Duodenal mucosa (tissue), 2 donors: Measurements from ENCODE around the gene APOL4.
"Not testable (repeated sequence)": the region's sequence is repeated elsewhere in the genome, so short reads cannot be mapped to it uniquely, and the experiment has no call there.

Experiments used
- H3K27ac ChIP-seq: one replicate; pipeline ENCODE4 v1.7.0; 2013; ENCODE audit warnings: low read depth, low read length
- H3K27me3 ChIP-seq, 2 donors: one replicate each; pipeline ENCODE4 v1.7.0; 2013; ENCODE audit warnings: low read length in 2 of 2, control low read depth in 1 of 2; ENCODE audit not compliant: insufficient read depth in 2 of 2, control insufficient read depth in 1 of 2
- H3K36me3 ChIP-seq, 2 donors: one replicate each; pipeline ENCODE4 v1.7.0; 2013; ENCODE audit warnings: low read length in 2 of 2, control low read depth in 1 of 2; ENCODE audit not compliant: insufficient read depth in 2 of 2, control insufficient read depth in 1 of 2
- H3K4me1 ChIP-seq, 2 donors: one replicate each; pipeline ENCODE4 v1.7.0; 2013; ENCODE audit warnings: low read length in 2 of 2, control low read depth in 1 of 2; ENCODE audit not compliant: insufficient read depth in 2 of 2, control insufficient read depth in 1 of 2
- H3K4me3 ChIP-seq, 2 donors: one replicate each; pipeline ENCODE4 v1.7.0; 2013; ENCODE audit warnings: low read length in 2 of 2, low read depth in 1 of 2
- H3K9ac ChIP-seq, 2 donors: one replicate each; pipeline ENCODE4 v1.7.0; 2013; ENCODE audit warnings: low read length in 2 of 2, low read depth in 1 of 2
- H3K9me3 ChIP-seq, 2 donors: one replicate each; pipeline ENCODE4 v1.7.0; 2013; ENCODE audit warnings: low read length in 2 of 2, control low read depth in 1 of 2; ENCODE audit not compliant: control insufficient read depth in 1 of 2

APOL4 gene

GRCh38 chr22:36160499-36160942, 41.1 kb downstream of the APOL4 start, which contains the start of gene APOL3:
Gene APOL3 (minus strand): TSS chr22:36160755. CDS start chr22:36149055, 11,700 bp downstream.
- no peaks in the 10 kb centered on the region for H3K9me3 ChIP-seq
- no peaks in the 10 kb centered on the region for H3K36me3 ChIP-seq
- peak within 1 kb of the TSS; percentile 82 for H3K27ac ChIP-seq
- H3K9ac ChIP-seq, result peak within 1 kb of the TSS; percentile 33 to 77
- H3K27me3 ChIP-seq, result no peaks in the 10 kb centered on the region
- peak within 1 kb of the TSS; percentile 68 to 73 for H3K4me3 ChIP-seq
- peaks cover 42 to 46% of the 10 kb centered on the region in 2 donors for H3K4me1 ChIP-seq

- Histone ChIP-seq H3K4me1 (peaks cover 62 to 63% of the 10 kb centered on the region in 2 donors), H3K9me3 (no peaks in the 10 kb centered on the region)
Measured at GRCh38 chr22:36156515-36157419, 44.8 kb downstream of the APOL4 start.

GRCh38 chr22:36156119-36156514, 45.5 kb downstream of the APOL4 start:
- H3K36me3 ChIP-seq, result no peaks in the 10 kb centered on the region
- peaks cover 57 to 60% of the 10 kb centered on the region in 2 donors for H3K4me1 ChIP-seq
- no peaks in the 10 kb centered on the region for H3K9me3 ChIP-seq
- peak overlapping the region; percentile 73 to 86 for H3K4me3 ChIP-seq
- H3K27ac ChIP-seq, result peak overlapping the region; percentile 70
- H3K9ac ChIP-seq, result peak overlapping the region; percentile 65 to 70
- no peaks in the 10 kb centered on the region for H3K27me3 ChIP-seq

More at GRCh38 chr22:36156515-36157419, 44.8 kb downstream of the APOL4 start:
- Histone ChIP-seq H3K9ac (peak overlapping the region; percentile 65 to 70), H3K27ac (peak overlapping the region; percentile 70), H3K36me3 (no peaks in the 10 kb centered on the region), H3K4me3 (peak overlapping the region; percentile 73 to 86), H3K27me3 (no peaks in the 10 kb centered on the region)

- Histone ChIP-seq H3K36me3 (no peaks in the 10 kb centered on the region), H3K4me1 (peaks cover 54 to 56% of the 10 kb centered on the region in 2 donors), H3K4me3 (peak overlapping the region; percentile 73 to 86), H3K9ac (peak overlapping the region; percentile 40 to 70), H3K9me3 (no peaks in the 10 kb centered on the region), H3K27me3 (no peaks in the 10 kb centered on the region), H3K27ac (peak overlapping the region; percentile 67)
Measured at GRCh38 chr22:36155702-36156101, 45.9 kb downstream of the APOL4 start.

- Histone ChIP-seq H3K27me3 (no peaks in the 10 kb centered on the region), H3K36me3 (no peaks in the 10 kb centered on the region), H3K4me1 (peaks cover 57 to 58% of the 10 kb centered on the region in 2 donors), H3K4me3 (peak overlapping the region; percentile 32 to 73), H3K9me3 (no peaks in the 10 kb centered on the region), H3K9ac (peak overlapping the region in 1 of 2 donors; percentile 15), H3K27ac (no peak overlapping the region)
Measured at GRCh38 chr22:36154423-36154945, 47.1 kb downstream of the APOL4 start.

- H3K9ac ChIP-seq, result peak overlapping the region in 1 of 2 donors; percentile 9
- H3K4me3 ChIP-seq, result peak overlapping the region; percentile 4 to 55
- no peaks in the 10 kb centered on the region for H3K27me3 ChIP-seq
- H3K27ac ChIP-seq, result no peak overlapping the region
- peaks cover 5% of the 10 kb centered on the region in 2 donors for H3K36me3 ChIP-seq
- no peaks in the 10 kb centered on the region for H3K9me3 ChIP-seq
- H3K4me1 ChIP-seq, result peaks cover 51 to 53% of the 10 kb centered on the region in 2 donors
Measured at GRCh38 chr22:36153501-36154422, 47.8 kb downstream of the APOL4 start.

- Histone ChIP-seq H3K4me1 (peaks cover 48 to 49% of the 10 kb centered on the region in 2 donors), H3K36me3 (peaks cover 8 to 14% of the 10 kb centered on the region in 2 donors)
- H3K4me3 ChIP-seq, H3K9ac ChIP-seq, H3K27me3 ChIP-seq, H3K9me3 ChIP-seq, H3K27ac ChIP-seq: not testable (repeated sequence)
Measured at GRCh38 chr22:36152821-36153220, 48.8 kb downstream of the APOL4 start.

GRCh38 chr22:36152088-36152487, 49.5 kb downstream of the APOL4 start:
- H3K27me3 ChIP-seq, result no peaks in the 10 kb centered on the region
- H3K36me3 ChIP-seq, result peaks cover 8 to 20% of the 10 kb centered on the region in 2 donors
- H3K9ac ChIP-seq, result no peak overlapping the region
- peaks cover 43 to 49% of the 10 kb centered on the region in 2 donors for H3K4me1 ChIP-seq
- no peak overlapping the region for H3K27ac ChIP-seq
- H3K4me3 ChIP-seq, result no peak overlapping the region
- no peaks in the 10 kb centered on the region for H3K9me3 ChIP-seq

GRCh38 chr22:36151006-36151595, 50.5 kb downstream of the APOL4 start:
- Histone ChIP-seq H3K4me3 (no peak overlapping the region), H3K4me1 (peaks cover 36 to 42% of the 10 kb centered on the region in 2 donors), H3K36me3 (peaks cover 8 to 25% of the 10 kb centered on the region in 2 donors), H3K27me3 (no peaks in the 10 kb centered on the region), H3K9me3 (no peaks in the 10 kb centered on the region), H3K9ac (no peak overlapping the region), H3K27ac (no peak overlapping the region)
